SK-N-SH (cell line): Measurements from ENCODE around the gene TMEM14C. TPM values are rescaled to one million over a fixed set of nuclear protein-coding genes. Genes with fewer than 3 reads are reported as not detected.

ENCODE experiments used
- CTCF ChIA-PET: fragments of 300-600, 350-600 bp; formaldehyde crosslinking; extraction: SDS; loops from one replicate; lab custom pipeline; 2021; lab: Yijun Ruan, JAX
- POLR2A ChIA-PET: fragments of 350-600 bp; sonication (Branson Sonifier 250); formaldehyde crosslinking; extraction: SDS; loops from one replicate; lab custom pipeline; 2020; ENCODE audit warnings: antibody characterized with exemption, inconsistent platforms; lab: Yijun Ruan, JAX
- DNase-seq: peaks from one replicate; pipeline ENCODE4 v3.0.0; 2012
- H2AFZ ChIP-seq: fragments of 200-600 bp; sonication (generic); 2 replicates; pipeline ENCODE4 v1.8.1; 2016; ENCODE audit warnings: antibody characterized with exemption, mild to moderate bottlenecking, low read depth
- H3F3A ChIP-seq: fragments of 200-600 bp; sonication (generic); replicated peaks from 2 replicates; pipeline ENCODE3; 2016; ENCODE audit warnings: antibody characterized with exemption, mild to moderate bottlenecking; ENCODE audit not compliant: insufficient read depth
- H3K27ac ChIP-seq, 2 experiments: fragments of 200-500 bp in 1 of 2; fragments of 200-600 bp in 1 of 2; sonication (Bioruptor generic) in 1 of 2; sonication (generic), shearing (Covaris generic) in 1 of 2; 2 replicates each; pipeline versions ENCODE4 v1.5.1 to v1.6.1; 2014 to 2016; ENCODE audit warnings: low read depth in 2 of 2, inconsistent platforms in 1 of 2, low read length in 1 of 2, mild to moderate bottlenecking in 1 of 2, mixed read lengths in 1 of 2
- H3K27me3 ChIP-seq: fragments of 200-600 bp; sonication (generic), shearing (Covaris generic); 2 replicates; pipeline ENCODE4 v1.6.1; 2016; ENCODE audit warnings: mixed run types; ENCODE audit not compliant: insufficient read depth
- H3K36me3 ChIP-seq, 2 experiments: fragments of 200-500 bp in 1 of 2; fragments of 200-600 bp in 1 of 2; sonication (Bioruptor generic) in 1 of 2; sonication (generic) in 1 of 2; replicated peaks in 1 of 2; 2 replicates each; pipeline versions ENCODE3 to v1.5.1; 2014 to 2016; ENCODE audit warnings: low read length in 1 of 2, mild to moderate bottlenecking in 1 of 2; ENCODE audit not compliant: insufficient read depth in 2 of 2, control insufficient read depth in 1 of 2
- H3K4me1 ChIP-seq, 2 experiments: fragments of 200-500 bp in 1 of 2; fragments of 200-600 bp in 1 of 2; sonication (Bioruptor generic) in 1 of 2; sonication (generic), shearing (Covaris generic) in 1 of 2; 2 replicates each; pipeline versions ENCODE4 v1.5.1 to v1.6.1; 2014 to 2016; ENCODE audit warnings: low read depth in 1 of 2, low read length in 1 of 2, mixed run types in 1 of 2; ENCODE audit not compliant: insufficient read depth in 2 of 2, control insufficient read depth in 1 of 2
- H3K4me2 ChIP-seq: fragments of 200-600 bp; sonication (generic), shearing (Covaris generic); 2 replicates; pipeline ENCODE4 v1.6.1; 2017; ENCODE audit warnings: mixed run types
- H3K4me3 ChIP-seq, 2 experiments: fragments of 200-500 bp in 1 of 2; fragments of 200-600 bp in 1 of 2; sonication (Bioruptor generic) in 1 of 2; sonication (generic), shearing (Covaris generic) in 1 of 2; 2 replicates each; pipeline versions ENCODE4 v1.5.1 to v1.8.1; 2014 to 2016; ENCODE audit warnings: low read depth in 2 of 2, inconsistent platforms in 1 of 2, low read length in 1 of 2, mild to moderate bottlenecking in 1 of 2, mixed read lengths in 1 of 2, moderate library complexity in 1 of 2
- H3K79me2 ChIP-seq: fragments of 200-600 bp; sonication (generic); 2 replicates; pipeline ENCODE4 v1.8.1; 2017; ENCODE audit warnings: mild to moderate bottlenecking; ENCODE audit not compliant: insufficient read depth
- H3K9ac ChIP-seq: fragments of 200-600 bp; sonication (generic); 2 replicates; pipeline ENCODE4 v1.6.1; 2017; ENCODE audit warnings: mixed run types
- H3K9me2 ChIP-seq: fragments of 200-600 bp; sonication (generic); 2 replicates; pipeline ENCODE4 v1.6.1; 2017; ENCODE audit warnings: mixed run types
- H3K9me3 ChIP-seq: fragments of 200-600 bp; sonication (generic); 2 replicates; pipeline ENCODE4 v1.6.1; 2017; ENCODE audit warnings: mixed run types, mild to moderate bottlenecking, moderate library complexity
- H4K20me1 ChIP-seq: fragments of 200-600 bp; sonication (generic); 2 replicates; pipeline ENCODE4 v1.6.1; 2017; ENCODE audit warnings: mild to moderate bottlenecking, mixed run types; ENCODE audit not compliant: insufficient read depth
- CHD2 ChIP-seq: fragments of 150-350 bp; IDR thresholded peaks from 2 replicates; pipeline ENCODE4 v1.6.1; 2018; ENCODE audit warnings: low read length; ENCODE audit not compliant: partially characterized antibody
- ELF1 ChIP-seq: IDR thresholded peaks from 2 replicates; pipeline ENCODE4 v1.4.0; 2012
- FOXM1 ChIP-seq: IDR thresholded peaks from 2 replicates; pipeline ENCODE4 v1.4.0; 2012; ENCODE audit warnings: low read depth, mild to moderate bottlenecking
- GABPA ChIP-seq: IDR thresholded peaks from 2 replicates; pipeline ENCODE4 v1.4.0; 2012; ENCODE audit warnings: low read depth, mild to moderate bottlenecking
- JUND ChIP-seq: IDR thresholded peaks from 2 replicates; pipeline ENCODE4 v1.4.0; 2012
- MAX ChIP-seq: IDR thresholded peaks from 2 replicates; pipeline ENCODE4 v1.4.0; 2012; ENCODE audit warnings: low read depth
- MXI1 ChIP-seq: IDR thresholded peaks from 2 replicates; pipeline ENCODE4 v1.6.1; 2012; ENCODE audit warnings: mild to moderate bottlenecking, low read depth, low read length, improper control_type of control experiment
- NFIC ChIP-seq: IDR thresholded peaks from 2 replicates; pipeline ENCODE4 v1.4.0; 2012; ENCODE audit warnings: borderline replicate concordance
- POLR2AphosphoS5 ChIP-seq: IDR thresholded peaks from 2 replicates; pipeline ENCODE4 v1.6.1; 2012; ENCODE audit warnings: low read depth, low read length
- RAD21 ChIP-seq: IDR thresholded peaks from 2 replicates; pipeline ENCODE4 v1.6.1; 2012; ENCODE audit warnings: mild to moderate bottlenecking, low read length
- RCOR1 ChIP-seq: fragments of 150-350 bp; IDR thresholded peaks from 2 replicates; pipeline ENCODE4 v1.6.1; 2017; ENCODE audit warnings: antibody characterized with exemption, low read length
- RXRA ChIP-seq: IDR thresholded peaks from 2 replicates; pipeline ENCODE4 v1.4.0; 2012; ENCODE audit warnings: low read depth, mild to moderate bottlenecking, borderline replicate concordance
- SIN3A ChIP-seq: IDR thresholded peaks from 2 replicates; pipeline ENCODE4 v1.6.1; 2012; ENCODE audit warnings: low read depth, mild to moderate bottlenecking, low read length, moderate library complexity, borderline replicate concordance
- USF2 ChIP-seq: fragments of 150-350 bp; IDR thresholded peaks from 2 replicates; pipeline ENCODE4 v1.6.1; 2017; ENCODE audit warnings: antibody characterized with exemption, low read length, low read depth, borderline replicate concordance
- YY1 ChIP-seq: IDR thresholded peaks from 2 replicates; pipeline ENCODE4 v1.4.0; 2012; ENCODE audit warnings: low read depth, mild to moderate bottlenecking
- WGBS: methylation state at CpG from one replicate; pipeline ENCODE4 v1.1.6; 2017; ENCODE audit warnings: low lambda C conversion rate; 5-methylcytosine and 5-hydroxymethylcytosine counted together
- polyA plus RNA-seq, 3 experiments: library from polyadenylated mRNA; depleted of rRNA; stranded (reverse); fragments of >200 nt; gene quantifications; 2 replicates each; pipeline ENCODE4 v1.2.3, GENCODE V29; 2012
- TF ChIP-seq, protein P1 (sequence below): fragments of 150-350 bp; IDR thresholded peaks from 2 replicates; pipeline ENCODE4 v1.6.1; 2016; ENCODE audit warnings: mild to moderate bottlenecking, low read depth, low read length
- TF ChIP-seq, protein P2 (sequence below): fragments of 200-600 bp; sonication (generic); IDR thresholded peaks from 2 replicates; pipeline ENCODE4 v1.6.1; 2017; ENCODE audit warnings: antibody characterized with exemption, mild to moderate bottlenecking, moderate library complexity
- TF ChIP-seq, protein P3 (sequence below): IDR thresholded peaks from 2 replicates; pipeline ENCODE4 v1.4.0; 2012; ENCODE audit warnings: low read depth, borderline replicate concordance

TMEM14C gene
- polyA plus RNA-seq, 1 of the 3 experiments (the other 2 are of a cell fraction), result 199 TPM

DNA sequence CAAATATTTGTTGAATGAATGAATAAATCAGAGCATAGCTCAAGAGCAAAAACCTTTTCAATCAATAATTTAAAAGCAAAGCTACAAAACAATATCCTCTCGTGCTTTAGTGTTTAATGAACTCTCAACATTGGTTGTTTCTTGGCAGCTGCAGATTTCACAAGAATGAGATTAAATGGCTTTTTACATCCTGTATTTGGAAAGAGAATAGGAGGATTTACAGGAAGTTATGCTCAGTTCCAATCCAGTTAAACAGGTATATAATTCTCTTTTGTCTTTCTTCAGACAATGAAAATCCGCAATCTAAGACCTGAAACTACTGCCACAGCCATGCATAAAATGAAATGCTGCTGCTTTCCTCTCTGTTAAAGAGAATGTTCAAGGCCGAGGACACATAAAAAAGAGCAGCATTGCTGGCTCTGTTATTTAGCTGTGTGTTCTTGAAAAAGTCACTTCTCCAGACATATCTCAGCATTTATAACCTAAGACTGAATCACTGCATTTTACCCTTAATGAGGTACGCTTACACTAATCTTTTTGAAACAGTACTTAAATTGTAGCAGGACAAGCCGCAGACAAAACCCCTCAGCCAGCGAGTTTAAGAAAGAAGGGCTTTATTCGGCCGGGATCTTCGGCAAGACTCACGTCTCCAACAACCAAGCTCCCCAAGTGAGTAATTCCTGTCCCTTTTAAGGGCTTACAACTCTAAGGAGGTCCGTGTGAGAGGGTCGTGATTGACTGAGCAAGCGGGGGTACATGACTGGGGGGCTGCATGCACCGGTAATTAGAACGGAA is 32.0 kb upstream of the TMEM14C start:
- Histone ChIP-seq H3F3A (peaks cover 4% of the 10 kb centered on the region), H3K79me2 (peaks cover 30% of the 10 kb centered on the region), H3K27me3 (no peaks in the 10 kb centered on the region), H3K27ac (no peak overlapping the region), H3K4me3 (no peak overlapping the region), H3K36me3 (no peaks in the 10 kb centered on the region), H3K9ac (no peak overlapping the region), H3K4me1 (peaks cover 1 to 7% of the 10 kb centered on the region in 2 experiments; a peak in 3 of 4 replicates), H3K4me2 (no peak overlapping the region), H3K9me2 (no peaks in the 10 kb centered on the region), H4K20me1 (no peaks in the 10 kb centered on the region), H3K9me3 (no peaks in the 10 kb centered on the region), H2AFZ (no peak overlapping the region)
- WGBS, result 89% methylated on average over 15 of the region's 15 CpGs
- ChIA-PET POLR2A (no interaction called here), CTCF (no interaction called here)
- no peak for TF ChIP-seq NFIC
- no peak for TF ChIP-seq JUND
- no peak for TF ChIP-seq ELF1
- no peak for DNase-seq

DNA sequence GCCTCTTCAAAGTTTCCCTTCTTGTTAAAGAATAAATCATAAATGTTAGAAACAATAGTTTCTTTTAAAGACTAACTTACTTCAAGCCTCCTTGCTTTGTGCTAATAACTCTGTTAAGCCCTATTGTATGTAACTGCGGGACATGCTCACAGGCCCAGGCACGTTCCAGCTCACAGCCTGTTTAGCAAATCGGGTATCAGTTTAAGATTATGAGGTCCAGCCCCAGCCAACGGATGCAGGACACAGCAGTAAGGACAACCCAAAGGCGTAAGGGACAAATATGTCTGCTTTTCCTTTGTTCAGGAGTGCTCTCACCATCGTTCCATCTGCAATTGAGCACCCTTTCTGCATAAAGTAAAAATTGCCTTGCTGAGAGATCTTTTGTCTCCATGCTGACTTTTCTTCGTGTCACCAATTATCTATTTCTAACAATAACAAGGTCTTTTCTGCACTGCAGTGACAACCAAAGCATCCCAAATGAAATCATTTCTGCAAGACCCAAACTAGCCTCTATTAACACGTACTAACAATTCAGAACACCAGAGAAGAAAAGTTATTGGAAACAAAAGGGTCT is 29.8 kb upstream of the TMEM14C start:
- H4K20me1 ChIP-seq, result no peaks in the 10 kb centered on the region
- H3K9me2 ChIP-seq, result no peaks in the 10 kb centered on the region
- POLR2A ChIA-PET, result no interaction called here
- no peaks in the 10 kb centered on the region for H3K9me3 ChIP-seq
- H3F3A ChIP-seq, result peaks cover 4% of the 10 kb centered on the region
- H3K79me2 ChIP-seq, result peaks cover 50% of the 10 kb centered on the region
- no peak overlapping the region for H3K27ac ChIP-seq
- peak overlapping the region; percentile 96 for H3K4me2 ChIP-seq
- CTCF ChIA-PET, result no interaction called here
- H3K9ac ChIP-seq, result peak overlapping the region; percentile 91
- H3K4me3 ChIP-seq, result peak overlapping the region; percentile 65 to 71
- no peaks in the 10 kb centered on the region for H3K27me3 ChIP-seq
- no peak for DNase-seq
- no peak for TF ChIP-seq CHD2
- no peak for TF ChIP-seq MXI1
- TF ChIP-seq, protein P1, sequence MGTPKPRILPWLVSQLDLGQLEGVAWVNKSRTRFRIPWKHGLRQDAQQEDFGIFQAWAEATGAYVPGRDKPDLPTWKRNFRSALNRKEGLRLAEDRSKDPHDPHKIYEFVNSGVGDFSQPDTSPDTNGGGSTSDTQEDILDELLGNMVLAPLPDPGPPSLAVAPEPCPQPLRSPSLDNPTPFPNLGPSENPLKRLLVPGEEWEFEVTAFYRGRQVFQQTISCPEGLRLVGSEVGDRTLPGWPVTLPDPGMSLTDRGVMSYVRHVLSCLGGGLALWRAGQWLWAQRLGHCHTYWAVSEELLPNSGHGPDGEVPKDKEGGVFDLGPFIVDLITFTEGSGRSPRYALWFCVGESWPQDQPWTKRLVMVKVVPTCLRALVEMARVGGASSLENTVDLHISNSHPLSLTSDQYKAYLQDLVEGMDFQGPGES, result no peak
- no peak for TF ChIP-seq RAD21
- TF ChIP-seq RXRA, result no peak
- no peak for TF ChIP-seq FOXM1
- no peak for TF ChIP-seq POLR2AphosphoS5
- TF ChIP-seq, protein P2, sequence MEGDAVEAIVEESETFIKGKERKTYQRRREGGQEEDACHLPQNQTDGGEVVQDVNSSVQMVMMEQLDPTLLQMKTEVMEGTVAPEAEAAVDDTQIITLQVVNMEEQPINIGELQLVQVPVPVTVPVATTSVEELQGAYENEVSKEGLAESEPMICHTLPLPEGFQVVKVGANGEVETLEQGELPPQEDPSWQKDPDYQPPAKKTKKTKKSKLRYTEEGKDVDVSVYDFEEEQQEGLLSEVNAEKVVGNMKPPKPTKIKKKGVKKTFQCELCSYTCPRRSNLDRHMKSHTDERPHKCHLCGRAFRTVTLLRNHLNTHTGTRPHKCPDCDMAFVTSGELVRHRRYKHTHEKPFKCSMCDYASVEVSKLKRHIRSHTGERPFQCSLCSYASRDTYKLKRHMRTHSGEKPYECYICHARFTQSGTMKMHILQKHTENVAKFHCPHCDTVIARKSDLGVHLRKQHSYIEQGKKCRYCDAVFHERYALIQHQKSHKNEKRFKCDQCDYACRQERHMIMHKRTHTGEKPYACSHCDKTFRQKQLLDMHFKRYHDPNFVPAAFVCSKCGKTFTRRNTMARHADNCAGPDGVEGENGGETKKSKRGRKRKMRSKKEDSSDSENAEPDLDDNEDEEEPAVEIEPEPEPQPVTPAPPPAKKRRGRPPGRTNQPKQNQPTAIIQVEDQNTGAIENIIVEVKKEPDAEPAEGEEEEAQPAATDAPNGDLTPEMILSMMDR, result no peak
- TF ChIP-seq GABPA, result no peak
- no peak for TF ChIP-seq YY1
- no peak for TF ChIP-seq RCOR1
- TF ChIP-seq ELF1, result no peak
- TF ChIP-seq SIN3A, result no peak
- no peak for TF ChIP-seq MAX
- TF ChIP-seq USF2, result no peak
- TF ChIP-seq, protein P3, sequence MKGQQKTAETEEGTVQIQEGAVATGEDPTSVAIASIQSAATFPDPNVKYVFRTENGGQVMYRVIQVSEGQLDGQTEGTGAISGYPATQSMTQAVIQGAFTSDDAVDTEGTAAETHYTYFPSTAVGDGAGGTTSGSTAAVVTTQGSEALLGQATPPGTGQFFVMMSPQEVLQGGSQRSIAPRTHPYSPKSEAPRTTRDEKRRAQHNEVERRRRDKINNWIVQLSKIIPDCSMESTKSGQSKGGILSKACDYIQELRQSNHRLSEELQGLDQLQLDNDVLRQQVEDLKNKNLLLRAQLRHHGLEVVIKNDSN, result no peak
- peaks cover 5 to 10% of the 10 kb centered on the region in 2 experiments for H3K36me3 ChIP-seq
- H2AFZ ChIP-seq, result no peak overlapping the region
- 80% methylated on average over 8 of the region's 8 CpGs for WGBS
- peaks cover 9 to 11% of the 10 kb centered on the region in 2 experiments; a peak in 3 of 4 replicates for H3K4me1 ChIP-seq
